ENCODE results near the gene CPB2. TPM values are rescaled to one million over a fixed set of nuclear protein-coding genes. Genes with fewer than 3 reads are reported as not detected.

CPB2 gene
- total RNA-seq, 1 experiment from 2014 or later: not detected

GRCh38 chr13:46088821-46089562 lies 15.8 kb downstream of the CPB2 start:
- BruUV-seq (replicated peaks): no TSS peak
- POLR2A ChIA-PET: interaction anchor here (0.9 kb wide), 1 partner anchor 26 kb away, joined by 3 read pairs; no protein-coding TSS in a partner anchor
- CTCF ChIA-PET: no interaction called here
- H3K27ac Mint-ChIP-seq (ENCODE audit: low read depth, unreplicated experiment): no peak overlapping the region
- no peaks in the 10 kb centered on the region for H3K9me3 Mint-ChIP-seq (ENCODE audit: unreplicated experiment)
- no peaks in the 10 kb centered on the region for H3K36me3 Mint-ChIP-seq (ENCODE audit: insufficient read depth, unreplicated experiment)
- no peak for DNase-seq (ENCODE audit: unreplicated experiment)
- no peak for TF ChIP-seq CTCF (IDR thresholded peaks at IDR 0.05; ENCODE audit: unreplicated experiment)
- H3K4me1 Mint-ChIP-seq (ENCODE audit: insufficient read depth, unreplicated experiment): no peaks in the 10 kb centered on the region
- intact Hi-C loops (cut with micrococcal nuclease): no loop called here
- no peak overlapping the region for H3K4me3 Mint-ChIP-seq (ENCODE audit: unreplicated experiment)
- peaks cover 40% of the 10 kb centered on the region for H3K27me3 Mint-ChIP-seq (ENCODE audit: insufficient read depth, unreplicated experiment)

- Mint-ChIP-seq H3K4me3 (ENCODE audit: unreplicated experiment) (no peak overlapping the region), H3K36me3 (ENCODE audit: insufficient read depth, unreplicated experiment) (no peaks in the 10 kb centered on the region), H3K27me3 (ENCODE audit: insufficient read depth, unreplicated experiment) (peaks cover 28% of the 10 kb centered on the region), H3K9me3 (ENCODE audit: unreplicated experiment) (no peaks in the 10 kb centered on the region), H3K4me1 (ENCODE audit: insufficient read depth, unreplicated experiment) (no peaks in the 10 kb centered on the region), H3K27ac (ENCODE audit: low read depth, unreplicated experiment) (no peak overlapping the region)
- DNase-seq (ENCODE audit: unreplicated experiment): no peak
- no peak for TF ChIP-seq CTCF (IDR thresholded peaks at IDR 0.05; ENCODE audit: unreplicated experiment)
- BruUV-seq (replicated peaks): no TSS peak
- ChIA-PET CTCF (no interaction called here), POLR2A (interaction anchor here (0.7 kb wide), 1 partner anchor 55 kb away, joined by 3 read pairs; no protein-coding TSS in a partner anchor)
- intact Hi-C loops (cut with micrococcal nuclease): no loop called here
Measured at GRCh38 chr13:46087481-46087880, 17.4 kb downstream of the CPB2 start.

GRCh38 chr13:46086985-46087384 lies 17.8 kb downstream of the CPB2 start:
- no peak for TF ChIP-seq CTCF (IDR thresholded peaks at IDR 0.05; ENCODE audit: unreplicated experiment)
- H3K36me3 Mint-ChIP-seq (ENCODE audit: insufficient read depth, unreplicated experiment): no peaks in the 10 kb centered on the region
- no peak for DNase-seq (ENCODE audit: unreplicated experiment)
- no peaks in the 10 kb centered on the region for H3K9me3 Mint-ChIP-seq (ENCODE audit: unreplicated experiment)
- no TSS peak for BruUV-seq (replicated peaks)
- ChIA-PET POLR2A (interaction anchor here (0.6 kb wide), 1 partner anchor 369 kb away, joined by 3 read pairs; no protein-coding TSS in a partner anchor), CTCF (no interaction called here)
- H3K4me3 Mint-ChIP-seq (ENCODE audit: unreplicated experiment): no peak overlapping the region
- intact Hi-C loops (cut with micrococcal nuclease): no loop called here
- peaks cover 23% of the 10 kb centered on the region for H3K27me3 Mint-ChIP-seq (ENCODE audit: insufficient read depth, unreplicated experiment)
- no peaks in the 10 kb centered on the region for H3K4me1 Mint-ChIP-seq (ENCODE audit: insufficient read depth, unreplicated experiment)
- H3K27ac Mint-ChIP-seq (ENCODE audit: low read depth, unreplicated experiment): no peak overlapping the region

- Mint-ChIP-seq H3K4me3 (ENCODE audit: unreplicated experiment) (no peak overlapping the region), H3K4me1 (ENCODE audit: insufficient read depth, unreplicated experiment) (no peaks in the 10 kb centered on the region), H3K9me3 (ENCODE audit: unreplicated experiment) (no peaks in the 10 kb centered on the region), H3K27ac (ENCODE audit: low read depth, unreplicated experiment) (no peak overlapping the region), H3K36me3 (ENCODE audit: insufficient read depth, unreplicated experiment) (no peaks in the 10 kb centered on the region), H3K27me3 (ENCODE audit: insufficient read depth, unreplicated experiment) (peaks cover 22% of the 10 kb centered on the region)
- TF ChIP-seq CTCF (IDR thresholded peaks at IDR 0.05; ENCODE audit: unreplicated experiment): no peak
- ChIA-PET CTCF (no interaction called here), POLR2A (interaction anchor here (0.6 kb wide), 1 partner anchor 369 kb away, joined by 3 read pairs; no protein-coding TSS in a partner anchor)
- no TSS peak for BruUV-seq (replicated peaks)
- DNase-seq (ENCODE audit: unreplicated experiment): no peak
- intact Hi-C loops (cut with micrococcal nuclease): no loop called here
Measured at GRCh38 chr13:46086421-46086922, 18.4 kb downstream of the CPB2 start.
